Cardiac muscle cell (in vitro differentiated cells and primary cell): ENCODE data around the gene ARHGAP44. TPM values are rescaled to one million over a fixed set of nuclear protein-coding genes. Genes with fewer than 3 reads are reported as not detected.

Experiments
- DNase-seq, 2 donors: peaks; one replicate each; pipeline versions ENCODE4 v3.0.0 to v3.0.0-alpha.2; 2010 to 2017; ENCODE audit warnings: low read depth in 1 of 2, low spot score in 1 of 2
- H3K27ac ChIP-seq: fragments of 200-600 bp; sonication (generic); 2 replicates; pipeline ENCODE4 v1.5.1; 2016
- H3K27me3 ChIP-seq: fragments of 200-600 bp; sonication (generic); 2 replicates; pipeline ENCODE4 v1.6.0; 2016; ENCODE audit warnings: control low read depth
- H3K36me3 ChIP-seq: fragments of 200-600 bp; sonication (generic); 2 replicates; pipeline ENCODE4 v1.5.1; 2016; ENCODE audit warnings: control low read depth
- H3K4me1 ChIP-seq: fragments of 200-600 bp; sonication (generic); 2 replicates; pipeline ENCODE4 v1.8.1; 2017; ENCODE audit warnings: low read depth, mild to moderate bottlenecking, mixed run types
- H3K4me3 ChIP-seq: fragments of 200-600 bp; sonication (generic); 2 replicates; pipeline ENCODE4 v1.5.1; 2016; ENCODE audit warnings: mild to moderate bottlenecking
- H3K9me3 ChIP-seq: fragments of 200-600 bp; sonication (generic); 2 replicates; pipeline ENCODE4 v1.5.1; 2017; ENCODE audit warnings: low read depth, mild to moderate bottlenecking, control low read depth
- CTCF ChIP-seq: IDR thresholded peaks from 2 replicates; pipeline ENCODE4 v1.5.1; 2012; ENCODE audit warnings: low read depth, mild to moderate bottlenecking, low read length
- polyA plus RNA-seq: library from polyadenylated mRNA; unstranded; fragments of >200 nt; fragmentation: Nextera tagmentation; extraction: Ambion mirVana; gene quantifications from 2 replicates; pipeline ENCODE4 v1.2.1, GENCODE V29; 2016
- total RNA-seq: library from RNA; depleted of rRNA; stranded (reverse); fragments of >200 nt; gene quantifications from 2 replicates; pipeline ENCODE4 v1.2.3, GENCODE V29; 2016

The ARHGAP44 gene
- total and polyA plus RNA-seq, 2 experiments from 2014 or later, result 10.2 to 13.5 TPM

DNA sequence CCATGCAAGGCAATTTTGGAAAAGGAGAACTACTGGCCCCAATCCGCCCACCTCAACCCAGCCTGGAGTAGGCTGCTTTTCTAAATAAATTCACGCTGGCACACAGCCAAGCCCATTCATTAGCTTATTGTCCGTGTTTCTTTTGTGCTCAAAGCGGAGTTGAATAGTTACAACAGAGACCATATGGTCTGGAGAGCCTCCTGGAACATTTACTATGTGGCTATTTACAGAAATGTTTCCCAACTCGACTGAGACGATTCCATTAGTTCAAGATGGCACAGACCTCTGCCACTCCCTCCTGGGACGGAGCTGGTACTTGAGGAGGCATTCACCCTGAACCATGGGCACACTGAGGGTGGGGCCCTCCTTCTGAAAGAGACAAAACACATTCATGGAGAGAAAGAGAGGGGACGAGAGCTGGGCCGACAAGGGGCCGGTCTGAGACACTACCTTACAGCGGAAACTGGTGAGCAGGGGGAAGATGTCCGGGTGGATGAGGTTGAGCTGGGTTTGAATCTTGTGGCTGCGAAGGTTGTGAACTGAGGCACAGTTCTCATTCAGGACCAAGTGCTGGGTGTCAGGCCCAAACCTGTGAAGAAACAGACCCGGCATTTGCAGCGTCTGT lies 212.8 kb downstream of the ARHGAP44 start:
- Histone ChIP-seq H3K4me1 (no peaks in the 10 kb centered on the region), H3K4me3 (no peak overlapping the region), H3K27ac (no peak overlapping the region), H3K36me3 (peaks cover 65% of the 10 kb centered on the region), H3K27me3 (no peaks in the 10 kb centered on the region), H3K9me3 (no peaks in the 10 kb centered on the region)
- no peak for TF ChIP-seq CTCF
- peak in 1 of 2 donors; percentile 22 for DNase-seq

DNA sequence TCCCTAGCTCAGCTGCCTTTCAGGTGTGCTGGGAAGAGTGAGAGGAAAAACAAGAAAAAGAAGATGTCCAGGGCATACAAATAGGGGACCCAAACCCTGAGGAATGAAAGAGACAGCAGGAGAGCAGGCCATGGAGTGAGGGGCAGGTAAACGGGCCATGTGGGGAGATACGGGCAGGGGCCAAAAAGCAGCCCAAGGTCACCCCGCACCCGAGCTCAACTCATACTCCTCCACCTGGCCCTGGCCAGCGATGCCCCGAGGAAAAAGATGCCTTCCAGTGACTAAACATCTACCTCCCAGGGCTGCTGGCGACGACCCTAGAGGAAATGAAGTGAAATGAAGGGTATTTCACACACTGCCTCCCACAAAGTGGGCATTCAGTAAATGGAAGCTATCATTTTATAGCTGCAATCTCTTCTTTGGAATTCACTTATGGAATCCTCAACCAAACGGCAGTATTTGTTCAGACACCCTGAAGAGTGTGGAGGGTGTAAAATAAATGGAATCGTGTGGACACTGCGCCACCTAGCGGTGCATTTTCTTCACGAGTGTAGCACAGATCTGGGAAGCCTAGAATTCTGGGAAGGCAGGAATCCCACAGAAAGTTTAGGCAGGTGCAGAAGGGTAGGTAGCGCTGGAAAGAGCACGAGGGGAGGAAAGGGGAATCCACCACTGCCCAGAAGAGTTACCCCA lies 213.6 kb downstream of the ARHGAP44 start:
- Histone ChIP-seq H3K4me3 (no peak overlapping the region), H3K36me3 (peaks cover 63% of the 10 kb centered on the region), H3K9me3 (no peaks in the 10 kb centered on the region), H3K27me3 (no peaks in the 10 kb centered on the region), H3K27ac (no peak overlapping the region), H3K4me1 (no peaks in the 10 kb centered on the region)
- DNase-seq, result peak; percentile 86 to 90
- peak; percentile 74 for TF ChIP-seq CTCF

DNA sequence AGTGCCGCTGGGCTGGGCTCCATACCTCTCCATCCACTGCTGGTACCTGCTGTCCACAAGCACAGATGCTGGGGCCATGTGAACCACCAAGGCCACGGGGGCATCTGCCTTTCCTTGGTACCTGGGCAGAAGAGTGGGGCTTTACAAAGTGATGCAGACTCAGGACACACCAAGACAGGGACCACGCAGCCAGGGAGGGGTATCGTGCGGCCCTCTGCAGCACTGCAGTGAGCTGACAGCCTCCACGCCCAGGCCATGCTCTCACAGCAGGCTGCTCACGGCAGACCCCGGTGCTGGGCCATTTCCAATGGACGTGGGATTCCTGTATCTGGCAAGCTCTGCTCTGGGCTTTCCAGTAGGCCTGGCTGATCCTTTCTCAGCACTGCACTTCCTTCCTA lies 214.2 kb downstream of the ARHGAP44 start:
- TF ChIP-seq CTCF, result no peak
- Histone ChIP-seq H3K4me1 (no peaks in the 10 kb centered on the region), H3K27ac (no peak overlapping the region), H3K4me3 (no peak overlapping the region), H3K36me3 (peaks cover 63% of the 10 kb centered on the region), H3K9me3 (no peaks in the 10 kb centered on the region), H3K27me3 (no peaks in the 10 kb centered on the region)
- no peak for DNase-seq

DNA sequence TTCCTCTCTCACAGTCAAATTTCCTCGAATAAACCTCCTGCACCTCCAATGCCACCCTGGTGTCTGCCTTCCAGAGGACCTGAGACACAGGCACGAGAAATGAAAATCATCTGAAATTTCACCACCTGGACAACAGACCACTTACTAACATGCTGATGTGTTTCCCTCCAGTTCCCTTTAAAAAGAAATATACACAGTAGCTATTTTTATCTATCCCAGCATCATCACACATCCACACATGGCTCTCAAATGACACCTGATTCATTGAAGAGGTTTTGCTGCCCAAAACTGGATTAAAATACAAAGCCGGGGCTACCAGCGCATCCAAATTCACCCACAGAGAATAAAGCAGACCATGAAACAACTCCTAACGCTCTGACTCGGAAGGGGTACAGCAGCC lies 214.6 kb downstream of the ARHGAP44 start:
- Histone ChIP-seq H3K4me1 (no peaks in the 10 kb centered on the region), H3K27me3 (no peaks in the 10 kb centered on the region), H3K9me3 (no peaks in the 10 kb centered on the region), H3K27ac (no peak overlapping the region), H3K4me3 (no peak overlapping the region), H3K36me3 (peaks cover 67% of the 10 kb centered on the region)
- no peak for TF ChIP-seq CTCF
- DNase-seq, result no peak

- H3K4me1 ChIP-seq, result no peaks in the 10 kb centered on the region
- peaks cover 68% of the 10 kb centered on the region for H3K36me3 ChIP-seq
- no peaks in the 10 kb centered on the region for H3K27me3 ChIP-seq
- no peak overlapping the region for H3K4me3 ChIP-seq
- H3K9me3 ChIP-seq, result no peaks in the 10 kb centered on the region
- no peak overlapping the region for H3K27ac ChIP-seq
- no peak for TF ChIP-seq CTCF
- DNase-seq, result no peak
These were observed 215.0 kb downstream of the ARHGAP44 start for GRCh38 chr17:13004336-13004735.
